HEK293T (cell line): ENCODE data around the gene SLC35A3.

Source experiments
- LEF1 ChIP-seq: fragments of 450-650 bp; IDR thresholded peaks from 2 replicates; pipeline ENCODE4 v1.6.1; 2017; ENCODE audit warnings: mild to moderate bottlenecking, borderline replicate concordance
- SUZ12 ChIP-seq: fragments of 450-650 bp; IDR thresholded peaks from 2 replicates; pipeline ENCODE4 v1.6.1; 2016; ENCODE audit warnings: mild to moderate bottlenecking
- ZNF384 ChIP-seq: fragments of 450-650 bp; IDR thresholded peaks from 2 replicates; pipeline ENCODE4 v1.6.1; 2016

- no peak for TF ChIP-seq SUZ12
- no peak for TF ChIP-seq LEF1
- no peak for TF ChIP-seq ZNF384
Measured at GRCh38 chr1:100053727-100054126, 83.9 kb downstream of the SLC35A3 start.
